ENCODE results near the gene AKAP13. TPM values are rescaled to one million over a fixed set of nuclear protein-coding genes. Genes with fewer than 3 reads are reported as not detected.

The AKAP13 gene
- total RNA-seq, 4 donors from 2014 or later, result 189 to 405 (median 244) TPM

DNA sequence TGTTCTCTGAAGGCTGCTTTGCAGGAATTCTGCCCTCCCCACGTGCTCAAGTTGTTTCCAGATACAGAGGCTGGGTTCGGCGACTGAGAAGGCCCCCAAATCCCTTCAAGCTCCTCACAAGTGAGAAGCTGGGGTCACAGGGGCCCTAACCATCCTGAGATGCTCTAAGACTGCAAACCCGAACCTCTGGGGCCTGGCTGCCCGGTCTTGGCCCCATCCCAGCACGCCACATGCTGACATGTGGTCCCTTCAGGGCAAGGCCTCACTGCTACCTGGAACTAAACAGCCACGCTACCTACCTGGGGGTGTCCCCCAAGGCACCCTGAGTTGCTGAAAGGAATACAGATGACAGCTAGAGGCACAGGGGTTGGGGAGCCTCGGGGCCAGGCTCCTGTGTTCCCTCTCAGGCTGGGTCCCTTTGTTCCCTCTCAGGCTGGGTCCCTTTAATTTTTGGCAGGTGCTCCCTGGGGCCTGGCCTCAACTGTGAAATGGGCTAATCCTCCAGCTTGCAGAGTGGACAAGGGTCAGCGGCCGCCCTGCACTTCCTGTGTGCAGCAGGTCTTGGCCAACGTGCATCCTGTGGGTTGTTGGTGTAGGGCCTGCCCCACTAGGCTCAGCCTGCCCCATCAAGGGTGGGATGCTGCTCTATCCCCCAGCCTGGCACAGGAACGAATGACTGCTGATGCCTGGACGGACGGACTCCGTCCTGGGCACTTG lies 381.8 kb downstream of the AKAP13 start:
- Histone ChIP-seq H3K9me3 (no peaks in the 10 kb centered on the region), H3K4me1 (peaks cover 11 to 26% of the 10 kb centered on the region in 2 donors), H3K4me3 (replicated peaks in 1 of 3) (no peak overlapping the region), H3K27ac (no peak overlapping the region), H3K27me3 (no peaks in the 10 kb centered on the region), H3K36me3 (peaks cover 2 to 4% of the 10 kb centered on the region in 2 donors)
- WGBS, 2 donors, result 76 to 88% methylated on average over 9 to 11 of the region's 15 CpGs
- TF ChIP-seq, protein P1, sequence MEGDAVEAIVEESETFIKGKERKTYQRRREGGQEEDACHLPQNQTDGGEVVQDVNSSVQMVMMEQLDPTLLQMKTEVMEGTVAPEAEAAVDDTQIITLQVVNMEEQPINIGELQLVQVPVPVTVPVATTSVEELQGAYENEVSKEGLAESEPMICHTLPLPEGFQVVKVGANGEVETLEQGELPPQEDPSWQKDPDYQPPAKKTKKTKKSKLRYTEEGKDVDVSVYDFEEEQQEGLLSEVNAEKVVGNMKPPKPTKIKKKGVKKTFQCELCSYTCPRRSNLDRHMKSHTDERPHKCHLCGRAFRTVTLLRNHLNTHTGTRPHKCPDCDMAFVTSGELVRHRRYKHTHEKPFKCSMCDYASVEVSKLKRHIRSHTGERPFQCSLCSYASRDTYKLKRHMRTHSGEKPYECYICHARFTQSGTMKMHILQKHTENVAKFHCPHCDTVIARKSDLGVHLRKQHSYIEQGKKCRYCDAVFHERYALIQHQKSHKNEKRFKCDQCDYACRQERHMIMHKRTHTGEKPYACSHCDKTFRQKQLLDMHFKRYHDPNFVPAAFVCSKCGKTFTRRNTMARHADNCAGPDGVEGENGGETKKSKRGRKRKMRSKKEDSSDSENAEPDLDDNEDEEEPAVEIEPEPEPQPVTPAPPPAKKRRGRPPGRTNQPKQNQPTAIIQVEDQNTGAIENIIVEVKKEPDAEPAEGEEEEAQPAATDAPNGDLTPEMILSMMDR (IDR thresholded peaks at IDR 0.05), result no peak
- no peak for TF ChIP-seq POLR2A (IDR thresholded peaks at IDR 0.05)
- intact Hi-C loops (cut with DNase I), result no loop called here
- no peak for DNase-seq

DNA sequence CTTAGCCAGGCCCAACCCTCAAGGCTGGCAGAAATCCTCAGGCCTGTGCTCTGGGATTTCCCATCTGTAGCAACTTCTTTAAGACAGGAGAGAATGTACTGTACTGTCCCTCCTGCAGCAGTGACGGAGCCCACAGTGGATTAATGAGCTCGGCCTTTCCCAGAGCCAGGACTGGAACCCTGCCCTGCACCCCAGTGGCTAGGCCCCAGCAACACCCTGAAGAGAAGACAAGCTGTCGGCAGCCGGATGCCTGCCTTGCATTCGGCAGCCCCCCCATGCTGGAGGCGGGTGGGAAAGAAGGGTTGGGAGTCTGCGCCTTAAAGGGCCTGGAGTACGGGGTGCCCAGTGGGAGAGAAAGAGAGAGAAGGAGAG lies 382.3 kb downstream of the AKAP13 start:
- peaks cover 2 to 4% of the 10 kb centered on the region in 2 donors for H3K36me3 ChIP-seq
- no peaks in the 10 kb centered on the region for H3K27me3 ChIP-seq
- no peak overlapping the region for H3K27ac ChIP-seq
- H3K9me3 ChIP-seq, result no peaks in the 10 kb centered on the region
- DNase-seq, result no peak
- H3K4me1 ChIP-seq, result peaks cover 11 to 26% of the 10 kb centered on the region in 2 donors
- H3K4me3 ChIP-seq (replicated peaks in 1 of 3), result no peak overlapping the region
- intact Hi-C loops (cut with DNase I), result no loop called here
- TF ChIP-seq, protein P1 (IDR thresholded peaks at IDR 0.05), result no peak
- TF ChIP-seq POLR2A (IDR thresholded peaks at IDR 0.05), result no peak
- 87 to 93% methylated on average over 6 to 8 of the region's 8 CpGs for WGBS, 2 donors

DNA sequence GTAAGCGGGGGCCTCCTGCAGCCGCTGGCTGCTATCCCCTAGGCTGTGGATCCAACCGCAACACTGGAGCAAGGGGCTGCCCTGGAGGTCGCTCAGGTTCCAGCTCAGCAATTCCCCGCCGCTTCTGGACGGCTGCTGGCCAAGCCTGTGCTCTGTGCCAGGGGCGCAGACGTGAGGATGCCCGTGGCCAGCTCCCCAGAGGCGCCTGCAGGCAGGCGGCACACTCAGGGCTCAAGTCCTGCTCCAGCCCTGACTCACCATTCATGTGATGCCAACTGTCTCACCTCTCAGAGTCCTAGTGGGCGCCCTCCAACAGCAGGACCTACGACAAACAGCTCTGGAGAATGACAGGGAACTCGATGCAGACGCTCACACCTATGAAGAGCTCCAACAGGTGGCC lies 382.8 kb downstream of the AKAP13 start:
- no peaks in the 10 kb centered on the region for H3K9me3 ChIP-seq
- WGBS, 2 donors, result 80 to 83% methylated on average over 7 to 10 of the region's 16 CpGs
- no peak overlapping the region for H3K27ac ChIP-seq
- no peak for TF ChIP-seq POLR2A (IDR thresholded peaks at IDR 0.05)
- TF ChIP-seq, protein P1 (IDR thresholded peaks at IDR 0.05), result no peak
- DNase-seq, result peak; percentile 27
- peaks cover 11 to 26% of the 10 kb centered on the region in 2 donors for H3K4me1 ChIP-seq
- H3K36me3 ChIP-seq, result peaks cover 2 to 4% of the 10 kb centered on the region in 2 donors
- no peak overlapping the region for H3K4me3 ChIP-seq (replicated peaks in 1 of 3)
- intact Hi-C loops (cut with DNase I), result no loop called here
- no peaks in the 10 kb centered on the region for H3K27me3 ChIP-seq

DNA sequence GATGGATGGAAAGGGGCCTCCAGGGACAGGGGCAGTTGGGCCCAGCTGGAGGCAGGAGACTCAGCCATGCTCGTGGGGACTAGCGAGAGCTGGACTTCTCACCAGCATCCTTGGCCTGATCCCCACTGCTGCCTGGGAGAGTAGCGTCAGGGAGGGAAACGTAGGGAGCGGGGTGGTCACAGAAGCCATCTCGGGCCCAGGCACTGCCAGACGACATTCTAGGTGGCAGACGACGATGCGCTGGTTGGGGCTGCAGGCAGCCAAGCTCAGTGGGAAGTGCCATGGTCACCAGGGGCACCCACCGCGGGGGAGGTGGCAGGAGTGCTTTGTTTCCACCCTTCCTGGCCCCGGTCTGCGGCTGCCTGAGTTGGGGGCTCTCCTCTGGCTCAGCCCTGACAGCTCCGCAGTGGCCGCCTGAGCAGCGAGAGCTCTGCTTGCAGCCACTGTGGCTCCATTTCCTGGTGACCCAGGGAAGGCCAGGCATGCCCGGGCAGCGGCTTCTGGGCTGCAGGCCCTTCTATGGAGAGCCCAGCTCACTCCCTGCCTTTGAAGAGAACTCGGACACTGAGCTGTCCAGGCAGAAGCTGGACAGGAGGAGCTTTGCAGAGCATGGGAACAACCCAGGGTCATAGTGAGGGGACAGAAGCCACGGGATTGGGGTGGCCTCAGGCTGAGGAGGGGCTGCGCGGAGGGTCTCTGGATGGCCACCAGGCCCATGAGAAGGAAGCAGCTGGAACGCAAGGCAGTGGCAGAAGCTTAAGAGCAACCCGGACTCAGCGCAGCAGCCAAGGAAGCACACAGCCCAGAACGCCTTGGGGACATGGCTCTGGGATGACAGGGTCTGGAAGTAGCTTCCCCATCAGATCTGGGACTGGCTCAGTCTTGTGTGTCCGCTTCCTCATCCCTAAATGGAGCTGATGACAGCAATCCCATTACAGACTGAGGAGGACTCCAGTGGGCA lies 383.6 kb downstream of the AKAP13 start:
- TF ChIP-seq, protein P1 (IDR thresholded peaks at IDR 0.05), result no peak
- TF ChIP-seq POLR2A (IDR thresholded peaks at IDR 0.05), result no peak
- Histone ChIP-seq H3K36me3 (peaks cover 2 to 4% of the 10 kb centered on the region in 2 donors), H3K9me3 (no peaks in the 10 kb centered on the region), H3K27ac (peak overlapping the region in 2 of 3 donors; percentile 17 to 49), H3K4me1 (peaks cover 9 to 23% of the 10 kb centered on the region in 2 donors), H3K27me3 (no peaks in the 10 kb centered on the region), H3K4me3 (replicated peaks in 1 of 3) (no peak overlapping the region)
- DNase-seq, result no peak
- intact Hi-C loops (cut with DNase I), result no loop called here
- 90 to 93% methylated on average over 18 to 23 of the region's 28 CpGs for WGBS, 2 donors
